Activated CD4-positive, alpha-beta T cell treated with anti-CD3 and anti-CD28 coated beads, Interleukin-2, amount 50 U/mL, for 48 hours (primary cell): Measurements from ENCODE around the gene FURIN.
A peak's percentile ranks its signal among the peaks of the same experiment; 100 is the strongest.
"Not testable (repeated sequence)": the region's sequence is repeated elsewhere in the genome, so short reads cannot be mapped to it uniquely, and the experiment has no call there.

Experiments used
- DNase-seq, 2 experiments: peaks; one replicate each; pipeline ENCODE4 v3.0.0-alpha.2; 2020

The FURIN gene

GRCh38 chr15:90845201-90845949 is 23.0 kb upstream of the FURIN start:
- DNase-seq = peak; percentile 66 to 79

GRCh38 chr15:90849424-90849823 is 19.0 kb upstream of the FURIN start:
- DNase-seq = not testable (repeated sequence)

GRCh38 chr15:90851114-90851513 is 17.3 kb upstream of the FURIN start:
- DNase-seq = peak; percentile 54 to 65

- peak in 1 of 2 experiments; percentile 48 for DNase-seq
These were observed 16.4 kb upstream of the FURIN start for GRCh38 chr15:90851940-90852339.

GRCh38 chr15:90855139-90855538 is 13.2 kb upstream of the FURIN start:
- no peak for DNase-seq

GRCh38 chr15:90857337-90857736 is 11.1 kb upstream of the FURIN start:
- no peak for DNase-seq

GRCh38 chr15:90857883-90858443 is 10.4 kb upstream of the FURIN start:
- no peak for DNase-seq

GRCh38 chr15:90859234-90860131 is 8.9 kb upstream of the FURIN start:
- DNase-seq = no peak

GRCh38 chr15:90860450-90860849 is 7.9 kb upstream of the FURIN start:
- DNase-seq = no peak

GRCh38 chr15:90860942-90861675 is 7.3 kb upstream of the FURIN start:
- DNase-seq = no peak

- no peak for DNase-seq
These were observed 5.9 kb upstream of the FURIN start for GRCh38 chr15:90862487-90862886.

GRCh38 chr15:90862964-90863778 is 5.2 kb upstream of the FURIN start:
- no peak for DNase-seq

GRCh38 chr15:90863987-90864386 is 4.4 kb upstream of the FURIN start:
- peak in 1 of 2 experiments; percentile 56 for DNase-seq

- no peak for DNase-seq
These were observed 3.9 kb upstream of the FURIN start for GRCh38 chr15:90864507-90864906.

- DNase-seq = no peak
These were observed 2.7 kb upstream of the FURIN start for GRCh38 chr15:90865702-90866101.

GRCh38 chr15:90866161-90866715 is 2.1 kb upstream of the FURIN start:
- DNase-seq = no peak

- no peak for DNase-seq
These were observed 1.6 kb upstream of the FURIN start for GRCh38 chr15:90866800-90867199.

GRCh38 chr15:90869140-90869541 is 753 bp downstream of the FURIN start:
- DNase-seq = no peak

GRCh38 chr15:90869601-90870353 is 1.4 kb downstream of the FURIN start:
- peak; percentile 76 to 85 for DNase-seq

GRCh38 chr15:90870354-90871138 is 2.2 kb downstream of the FURIN start:
- DNase-seq = no peak
